Astrocyte of the spinal cord (primary cell): ENCODE results near the gene RTL10.

ENCODE experiments used
- DNase-seq: peaks from one replicate; pipeline ENCODE4 v3.0.0; 2011; ENCODE audit warnings: low read depth, low spot score
- H3K4me3 ChIP-seq: 2 replicates; pipeline ENCODE4 v1.5.1; 2011; ENCODE audit warnings: low read depth, mild to moderate bottlenecking, low read length, moderate library complexity
- in situ Hi-C: cut with HindIII; loops from 2 replicates; pipeline ENCODE4 v1.10.0; 2017; ENCODE audit warnings: low sequenced_read_pairs
- TF ChIP-seq, protein P1 (sequence below): IDR thresholded peaks from 2 replicates; pipeline ENCODE4 v1.5.1; 2012; ENCODE audit warnings: low read depth, mild to moderate bottlenecking, low read length, inconsistent platforms

Gene RTL10

DNA sequence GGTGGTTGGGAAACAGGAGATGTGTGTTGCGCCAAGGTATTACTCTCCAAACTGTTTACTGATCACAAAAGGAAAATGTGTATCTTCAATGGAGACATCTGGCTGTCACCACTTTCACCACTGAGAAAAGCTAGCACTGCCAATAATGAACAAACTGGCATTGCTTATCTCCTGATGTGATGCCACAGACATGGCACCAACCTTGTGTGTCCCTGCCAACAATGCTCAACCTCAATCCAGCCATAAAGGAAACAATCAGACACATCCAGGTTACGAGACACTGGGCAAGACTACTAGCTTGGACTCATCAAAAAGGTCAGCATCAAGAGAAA lies 28.1 kb downstream of the RTL10 start:
- no peak overlapping the region for H3K4me3 ChIP-seq
- no peak for DNase-seq
- TF ChIP-seq, protein P1, sequence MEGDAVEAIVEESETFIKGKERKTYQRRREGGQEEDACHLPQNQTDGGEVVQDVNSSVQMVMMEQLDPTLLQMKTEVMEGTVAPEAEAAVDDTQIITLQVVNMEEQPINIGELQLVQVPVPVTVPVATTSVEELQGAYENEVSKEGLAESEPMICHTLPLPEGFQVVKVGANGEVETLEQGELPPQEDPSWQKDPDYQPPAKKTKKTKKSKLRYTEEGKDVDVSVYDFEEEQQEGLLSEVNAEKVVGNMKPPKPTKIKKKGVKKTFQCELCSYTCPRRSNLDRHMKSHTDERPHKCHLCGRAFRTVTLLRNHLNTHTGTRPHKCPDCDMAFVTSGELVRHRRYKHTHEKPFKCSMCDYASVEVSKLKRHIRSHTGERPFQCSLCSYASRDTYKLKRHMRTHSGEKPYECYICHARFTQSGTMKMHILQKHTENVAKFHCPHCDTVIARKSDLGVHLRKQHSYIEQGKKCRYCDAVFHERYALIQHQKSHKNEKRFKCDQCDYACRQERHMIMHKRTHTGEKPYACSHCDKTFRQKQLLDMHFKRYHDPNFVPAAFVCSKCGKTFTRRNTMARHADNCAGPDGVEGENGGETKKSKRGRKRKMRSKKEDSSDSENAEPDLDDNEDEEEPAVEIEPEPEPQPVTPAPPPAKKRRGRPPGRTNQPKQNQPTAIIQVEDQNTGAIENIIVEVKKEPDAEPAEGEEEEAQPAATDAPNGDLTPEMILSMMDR, result no peak
- in situ Hi-C loops, result no loop called here

DNA sequence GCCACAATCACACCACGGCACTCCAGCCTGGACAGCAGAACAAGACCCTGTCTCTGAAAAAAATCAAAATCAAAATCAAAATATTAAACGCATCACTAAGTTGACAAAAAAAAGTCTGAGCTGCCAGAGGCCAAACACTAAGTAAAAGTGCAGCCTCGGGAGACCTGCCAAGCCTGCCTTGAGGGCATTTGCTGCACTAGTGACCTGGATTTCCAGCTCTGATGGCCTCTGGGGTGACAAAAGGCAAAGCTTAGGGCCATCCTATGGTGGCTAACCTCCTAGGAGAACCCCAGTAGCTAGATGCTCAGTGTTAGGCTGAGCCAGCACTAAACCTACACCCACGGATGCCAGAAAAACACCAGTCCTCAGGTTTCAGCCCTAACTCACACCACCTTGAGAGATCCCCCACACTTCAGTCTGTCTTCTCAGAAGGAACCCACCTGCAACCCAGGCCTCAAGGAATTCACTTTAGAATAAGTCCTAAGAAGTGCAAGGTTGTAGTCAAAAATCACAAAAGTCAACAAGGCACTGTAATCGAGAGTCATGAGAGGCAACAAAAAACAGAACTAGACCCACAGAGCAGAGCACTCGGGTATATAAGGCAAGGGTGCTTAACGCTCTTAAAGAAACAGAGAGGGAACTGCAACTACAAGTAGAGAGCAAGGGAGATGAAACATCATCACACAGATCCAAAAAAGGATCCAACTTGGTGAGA lies 28.6 kb downstream of the RTL10 start:
- no peak for DNase-seq
- TF ChIP-seq, protein P1, result no peak
- H3K4me3 ChIP-seq, result no peak overlapping the region
- in situ Hi-C loops, result no loop called here

DNA sequence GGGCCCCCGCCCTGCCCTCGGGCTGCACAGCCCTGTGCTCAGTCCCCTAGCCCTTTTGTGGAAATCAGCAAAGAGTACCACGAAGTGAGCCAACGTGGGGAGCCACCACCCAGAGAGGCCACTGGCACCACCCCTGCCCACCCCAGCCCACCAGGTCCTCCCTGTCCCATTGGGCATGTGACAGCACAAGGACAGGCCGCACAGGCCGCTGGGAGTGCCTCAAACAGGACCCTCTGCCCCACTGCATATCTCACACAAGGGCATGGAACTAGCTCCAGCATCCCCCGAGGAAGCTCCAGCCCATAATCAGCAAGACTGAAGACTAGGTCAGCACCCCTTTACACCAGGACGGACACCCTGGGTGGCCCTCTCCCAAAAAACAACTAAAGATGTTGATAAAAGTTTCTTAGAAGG lies 29.7 kb downstream of the RTL10 start:
- no peak overlapping the region for H3K4me3 ChIP-seq
- in situ Hi-C loops, result no loop called here
- no peak for DNase-seq
- TF ChIP-seq, protein P1, result no peak

DNA sequence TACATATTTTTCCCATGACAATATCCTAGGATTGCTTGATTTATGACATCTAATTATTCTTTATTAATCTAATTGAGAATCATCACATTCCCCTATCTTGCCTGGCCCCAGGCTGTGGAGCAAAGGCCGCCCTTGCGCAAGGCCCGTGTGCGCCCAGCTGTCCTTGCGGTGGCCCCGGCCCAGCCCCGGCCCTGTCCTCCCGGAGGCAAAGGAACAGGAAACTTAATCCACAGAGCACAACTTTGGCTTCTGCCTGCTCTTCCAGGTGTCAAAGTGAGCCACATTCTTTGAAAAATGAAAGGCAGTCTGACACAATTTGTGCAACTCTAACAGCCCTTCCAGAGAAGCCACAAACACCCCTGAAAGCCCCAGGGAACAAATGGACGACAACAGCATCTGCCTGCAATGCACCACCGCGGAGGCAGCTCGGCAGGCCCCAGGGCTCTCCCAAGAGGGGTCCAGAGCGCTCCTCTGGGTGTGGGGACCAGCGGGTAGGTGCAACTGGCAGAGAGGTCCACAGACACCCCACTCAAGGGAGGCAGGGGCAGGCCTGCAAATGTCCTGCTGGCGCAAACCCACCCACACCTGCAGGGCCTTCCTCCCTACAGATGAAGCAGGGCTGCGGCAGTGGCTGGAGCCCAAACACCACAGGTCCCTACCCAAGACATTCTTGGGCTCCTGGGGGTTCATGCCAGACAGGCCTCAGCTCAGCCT lies 30.3 kb downstream of the RTL10 start:
- TF ChIP-seq, protein P1, result no peak
- in situ Hi-C loops, result no loop called here
- DNase-seq, result no peak
- H3K4me3 ChIP-seq, result no peak overlapping the region

DNA sequence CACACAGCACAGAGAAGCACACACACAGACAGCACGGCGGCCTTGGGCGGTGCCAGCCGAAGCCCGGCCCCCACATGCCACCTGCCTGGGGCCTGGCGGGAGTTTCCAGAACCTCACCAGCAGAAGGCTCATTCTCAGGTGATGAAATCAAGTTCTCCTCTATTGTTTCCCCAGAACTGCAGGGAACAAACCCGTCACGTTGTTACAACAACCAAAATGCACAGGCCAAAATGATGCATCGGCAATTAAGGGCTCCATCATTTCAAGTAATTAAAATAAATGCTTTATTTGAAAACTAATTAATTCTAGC lies 30.8 kb downstream of the RTL10 start:
- TF ChIP-seq, protein P1, result no peak
- no peak for DNase-seq
- H3K4me3 ChIP-seq, result no peak overlapping the region
- in situ Hi-C loops, result no loop called here

DNA sequence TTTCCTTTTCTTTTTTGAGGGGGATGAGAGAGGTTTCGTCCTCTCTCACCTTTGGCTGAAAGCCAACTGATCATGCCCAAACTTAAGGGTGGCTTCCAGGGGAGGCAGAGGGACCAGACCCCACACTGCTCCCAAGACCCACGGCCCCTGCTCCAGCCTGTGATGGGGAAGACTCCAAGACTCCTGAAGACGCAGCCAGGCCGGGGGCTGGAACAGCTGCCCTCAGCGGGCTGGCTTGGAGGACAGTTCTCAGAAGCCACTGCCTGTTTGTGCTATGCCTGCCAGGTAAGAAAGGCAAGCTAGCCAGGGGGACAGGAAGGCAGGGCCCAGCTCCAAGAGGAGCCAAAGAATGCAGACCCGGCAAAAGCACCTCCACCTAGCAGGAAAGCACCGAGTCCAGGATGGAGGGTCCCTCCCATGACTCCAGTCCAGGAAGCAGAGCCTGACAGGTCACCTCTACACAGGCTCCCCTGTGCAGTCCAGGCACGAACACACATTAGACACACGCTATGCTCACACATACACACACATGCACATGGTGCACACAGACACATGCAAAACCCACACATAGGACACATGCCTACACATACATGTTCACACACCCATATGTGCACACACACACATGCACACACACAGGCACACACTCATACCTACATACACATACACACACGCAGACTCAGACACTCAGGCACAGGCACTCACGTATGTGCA lies 31.3 kb downstream of the RTL10 start:
- in situ Hi-C loops, result no loop called here
- no peak overlapping the region for H3K4me3 ChIP-seq
- DNase-seq, result no peak
- TF ChIP-seq, protein P1, result no peak
